ENCODE data around the gene CNPY1. TPM values are rescaled to one million over a fixed set of nuclear protein-coding genes. Genes with fewer than 3 reads are reported as not detected.

The CNPY1 gene
- total and polyA plus RNA-seq, 9 of the 15 experiments (the other 6 are each of a cell fraction or from before 2014, with no cell fraction given), result not detected

GRCh38 chr7:155540553-155540952 is 5.8 kb downstream of the CNPY1 start:
- intact Hi-C loops (cut with micrococcal nuclease), result no loop called here
- in situ Hi-C loops (cut with MboI), result loop anchor here (10.0 kb wide), 1 partner anchor 616 kb away; no protein-coding TSS in a partner anchor
- ChIA-PET POLR2A (interaction anchor here (0.6 to 0.7 kb wide), 3 partner anchors 17 to 208 kb away, joined by 3 read pairs; no protein-coding TSS in a partner anchor), CTCF (ENCODE audit: low intra/inter-chr PET ratio) (no interaction called here)
- no peak overlapping the region for H2AFZ ChIP-seq (ENCODE audit: low read depth, low read length)
- no peak overlapping the region for H3K4me2 ChIP-seq (ENCODE audit: insufficient read depth, low read length)
- no peaks in the 10 kb centered on the region for H3K36me3 ChIP-seq (ENCODE audit: control insufficient read depth, insufficient read depth, low read length)
- no peak for ATAC-seq
- H3K79me2 ChIP-seq (ENCODE audit: control insufficient read depth, insufficient read depth, low read length), result no peaks in the 10 kb centered on the region
- no peak for FAIRE-seq
- no peak for DNase-seq (ENCODE audit: extremely low read depth in 1 of 4, low spot score in 3 of 4)
- H3K4me3 ChIP-seq, result no peak overlapping the region
- H3K27me3 ChIP-seq (ENCODE audit: control insufficient read depth in 2 of 2, insufficient read depth in 2 of 2, low read length in 2 of 2), result peaks cover 75 to 81% of the 10 kb centered on the region in 2 experiments
- no peak overlapping the region for H3K9ac ChIP-seq (ENCODE audit: insufficient read depth in 1 of 2, low read depth in 2 of 2, low read length in 2 of 2)
- TF ChIP-seq IFI16 (CRISPR knock-in tag; IDR thresholded peaks at IDR 0.05) (no peak), TAF15 (IDR thresholded peaks at IDR 0.05; ENCODE audit: low read depth, low read length) (no peak), BRD4 (IDR thresholded peaks at IDR 0.05) (no peak), ZNF134 (CRISPR knock-in tag; conservative IDR thresholded peaks at IDR 0.05) (no peak), SMARCC2 (IDR thresholded peaks at IDR 0.05; ENCODE audit: low read depth) (no peak), SIN3A (IDR thresholded peaks at IDR 0.05; ENCODE audit: borderline replicate concordance in 2 of 2, control insufficient read depth in 1 of 2, low read depth in 2 of 2, low read length in 2 of 2) (no peak), HLTF (IDR thresholded peaks at IDR 0.05) (no peak), DPF2 (IDR thresholded peaks at IDR 0.05) (no peak), ZNF197 (CRISPR knock-in tag; IDR thresholded peaks at IDR 0.05; ENCODE audit: low read depth) (no peak)
- peaks cover 18% of the 10 kb centered on the region; the same call in 1 of the 2 replicates for H4K20me1 ChIP-seq (replicated peaks; ENCODE audit: control insufficient read depth, insufficient read depth, low read length)
- 2% methylated on average over 12 of the region's 12 CpGs for WGBS (ENCODE audit: insufficient coverage, low coverage, missing lambda C conversion rate)
- no peaks in the 10 kb centered on the region; a peak in 1 of 5 replicates for H3K4me1 ChIP-seq (replicated peaks in 1 of 2; ENCODE audit: control insufficient read depth in 2 of 2, insufficient read depth in 2 of 2, low read length in 2 of 2)
- H3K27ac ChIP-seq (ENCODE audit: extremely low read depth, low read depth, low read length), result no peak overlapping the region
- no TSS peak for BruUV-seq (replicated peaks)
- H3K9me1 ChIP-seq (ENCODE audit: control insufficient read depth, insufficient read depth, low read length), result no peaks in the 10 kb centered on the region
- no peaks in the 10 kb centered on the region for H3K9me3 ChIP-seq (replicated peaks; ENCODE audit: control insufficient read depth, insufficient read depth, low read depth, low read length)

Data from K562 (cell line).